Fibroblast of lung (primary cell): Measurements from ENCODE around the gene TNFRSF19.

Experiments used
- EZH2 ChIP-seq: IDR thresholded peaks from 2 replicates; pipeline ENCODE4 v1.5.1; 2012; ENCODE audit warnings: low read length, control low read depth, mild to moderate bottlenecking; ENCODE audit errors: missing control alignments
- TF ChIP-seq, protein P1 (sequence below), 2 donors: IDR thresholded peaks in 1 of 2; conservative IDR thresholded peaks in 1 of 2; 1 replicate in 1 of 2; 2 replicates in 1 of 2; pipeline ENCODE4 v1.5.1; 2011 to 2012; ENCODE audit warnings: low read length in 2 of 2, control low read depth in 1 of 2, inconsistent platforms in 1 of 2, low read depth in 1 of 2, mild to moderate bottlenecking in 1 of 2

DNA sequence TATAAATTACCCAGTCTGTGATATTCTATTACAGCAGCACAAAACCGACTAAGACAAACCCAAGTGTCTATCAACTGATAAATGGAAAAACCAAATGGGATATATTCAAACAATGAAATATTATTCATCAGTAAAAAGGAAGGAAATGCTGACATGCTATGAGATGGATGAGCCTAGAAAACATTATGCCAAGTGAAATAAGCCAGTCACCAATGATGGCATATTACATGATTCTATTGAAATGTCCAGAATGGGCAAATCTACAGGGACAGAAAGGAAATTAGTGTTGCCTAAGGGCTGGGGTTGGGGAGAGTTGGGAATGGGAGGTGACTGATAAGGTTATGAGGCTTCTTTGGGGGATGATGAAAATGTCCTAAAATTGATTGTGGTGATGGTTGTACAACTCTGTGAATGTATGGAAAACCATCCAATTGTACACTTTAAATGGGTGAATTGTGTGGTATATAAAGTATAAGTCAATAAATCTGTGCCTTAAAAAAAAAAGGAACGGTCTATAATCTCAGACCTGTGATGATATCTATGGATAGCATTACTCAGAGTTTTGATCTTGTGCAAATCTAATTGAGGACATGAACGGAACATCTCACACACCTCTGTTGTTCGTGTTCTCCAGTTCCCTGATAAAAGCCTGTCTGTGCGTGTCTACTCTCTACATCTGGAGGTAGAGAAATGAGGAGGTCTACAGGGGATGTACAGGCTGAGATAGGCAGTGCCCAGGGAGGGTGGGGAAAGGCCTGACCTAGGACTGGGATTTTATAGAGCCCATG lies 49.0 kb downstream of the TNFRSF19 start:
- TF ChIP-seq, protein P1, sequence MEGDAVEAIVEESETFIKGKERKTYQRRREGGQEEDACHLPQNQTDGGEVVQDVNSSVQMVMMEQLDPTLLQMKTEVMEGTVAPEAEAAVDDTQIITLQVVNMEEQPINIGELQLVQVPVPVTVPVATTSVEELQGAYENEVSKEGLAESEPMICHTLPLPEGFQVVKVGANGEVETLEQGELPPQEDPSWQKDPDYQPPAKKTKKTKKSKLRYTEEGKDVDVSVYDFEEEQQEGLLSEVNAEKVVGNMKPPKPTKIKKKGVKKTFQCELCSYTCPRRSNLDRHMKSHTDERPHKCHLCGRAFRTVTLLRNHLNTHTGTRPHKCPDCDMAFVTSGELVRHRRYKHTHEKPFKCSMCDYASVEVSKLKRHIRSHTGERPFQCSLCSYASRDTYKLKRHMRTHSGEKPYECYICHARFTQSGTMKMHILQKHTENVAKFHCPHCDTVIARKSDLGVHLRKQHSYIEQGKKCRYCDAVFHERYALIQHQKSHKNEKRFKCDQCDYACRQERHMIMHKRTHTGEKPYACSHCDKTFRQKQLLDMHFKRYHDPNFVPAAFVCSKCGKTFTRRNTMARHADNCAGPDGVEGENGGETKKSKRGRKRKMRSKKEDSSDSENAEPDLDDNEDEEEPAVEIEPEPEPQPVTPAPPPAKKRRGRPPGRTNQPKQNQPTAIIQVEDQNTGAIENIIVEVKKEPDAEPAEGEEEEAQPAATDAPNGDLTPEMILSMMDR (conservative IDR thresholded peaks at IDR 0.05 in 1 of 2, IDR thresholded peaks at IDR 0.05 in 1 of 2; ENCODE audit: low read depth in 1 of 2, low read length in 2 of 2), result no peak
- TF ChIP-seq EZH2, result no peak
